Bone marrow (tissue), 2 donors: ENCODE results near the gene PIP5KL1.

Experiments
- DNase-seq, 2 donors: peaks; one replicate each; lab custom pipeline; 2025; lab: John Stamatoyannopoulos, UW

The PIP5KL1 gene, protein sequence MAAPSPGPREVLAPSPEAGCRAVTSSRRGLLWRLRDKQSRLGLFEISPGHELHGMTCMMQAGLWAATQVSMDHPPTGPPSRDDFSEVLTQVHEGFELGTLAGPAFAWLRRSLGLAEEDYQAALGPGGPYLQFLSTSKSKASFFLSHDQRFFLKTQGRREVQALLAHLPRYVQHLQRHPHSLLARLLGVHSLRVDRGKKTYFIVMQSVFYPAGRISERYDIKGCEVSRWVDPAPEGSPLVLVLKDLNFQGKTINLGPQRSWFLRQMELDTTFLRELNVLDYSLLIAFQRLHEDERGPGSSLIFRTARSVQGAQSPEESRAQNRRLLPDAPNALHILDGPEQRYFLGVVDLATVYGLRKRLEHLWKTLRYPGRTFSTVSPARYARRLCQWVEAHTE

GRCh38 chr9:127930231-127931091 lies at the start of gene PIP5KL1:
PIP5KL1 (minus strand) TSS chr9:127930777; CDS start chr9:127930752, 25 bp downstream.
- peak in 1 of 2 donors; percentile 33 for DNase-seq

GRCh38 chr9:127980060-127980705 lies 49.6 kb upstream of the PIP5KL1 start:
- DNase-seq = no peak

DNA sequence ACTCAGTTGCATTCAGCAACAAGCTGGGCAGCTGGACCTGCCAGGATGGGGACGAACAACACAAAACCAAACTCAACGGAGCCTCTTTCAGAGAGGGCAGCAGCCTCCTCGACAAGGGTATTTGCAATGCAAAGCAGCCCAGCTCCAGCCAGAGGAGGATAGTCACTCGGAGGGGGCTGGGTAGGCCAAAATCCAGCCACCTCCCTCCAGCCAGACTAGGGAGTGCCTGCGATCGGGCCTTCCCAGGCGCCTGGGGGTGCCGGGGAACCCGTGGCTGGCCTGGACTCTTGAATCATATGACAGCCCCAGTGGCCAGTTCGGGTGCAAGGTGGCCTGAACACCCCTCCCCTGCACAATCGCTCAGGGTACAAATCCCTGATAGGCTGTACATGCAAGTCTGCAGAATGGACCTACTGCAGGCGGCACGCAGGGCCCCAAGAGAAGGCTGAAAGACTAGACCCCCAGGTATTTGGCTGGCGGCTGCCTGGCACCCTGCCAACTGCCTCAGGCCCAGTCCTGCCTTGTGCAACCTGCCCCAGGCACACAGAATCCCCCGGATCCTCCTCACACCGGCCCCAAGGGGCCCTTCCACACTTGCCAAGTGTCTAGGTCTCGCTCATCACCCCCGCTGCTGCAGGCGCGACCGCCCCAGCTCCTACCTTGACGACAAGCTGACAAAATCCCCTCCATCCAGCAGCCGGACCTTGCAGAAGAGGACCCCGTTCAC lies 48.9 kb upstream of the PIP5KL1 start:
- no peak for DNase-seq

- DNase-seq = no peak
Measured at GRCh38 chr9:127979015-127979332, 48.4 kb upstream of the PIP5KL1 start.

- no peak for DNase-seq
Measured at GRCh38 chr9:127977884-127978647, 47.5 kb upstream of the PIP5KL1 start.

GRCh38 chr9:127977009-127977883 lies 46.7 kb upstream of the PIP5KL1 start:
- no peak for DNase-seq

DNA sequence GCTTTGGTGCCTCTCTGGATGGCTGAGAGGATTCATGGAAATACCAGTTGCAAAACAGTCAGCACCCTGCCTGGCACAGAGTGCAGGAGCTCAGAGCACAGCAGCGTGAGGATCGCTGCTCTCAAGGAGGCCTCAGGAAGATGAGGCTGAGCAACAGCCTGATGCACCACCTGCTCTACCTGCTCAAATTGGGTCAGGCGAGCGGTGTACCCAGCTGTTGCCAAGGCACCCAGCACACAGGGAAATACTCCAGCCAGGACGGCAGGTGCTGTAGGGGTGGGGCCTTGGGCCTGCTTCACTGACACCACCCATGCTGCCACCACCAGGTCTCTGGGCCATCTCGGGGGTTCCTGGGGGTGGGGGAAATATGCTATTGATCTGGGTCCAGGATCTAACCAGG lies 45.9 kb upstream of the PIP5KL1 start:
- no peak for DNase-seq

- DNase-seq = no peak
Measured at GRCh38 chr9:127975376-127976315, 45.1 kb upstream of the PIP5KL1 start.

- DNase-seq = no peak
Measured at GRCh38 chr9:127974769-127975261, 44.2 kb upstream of the PIP5KL1 start.

- no peak for DNase-seq
Measured at GRCh38 chr9:127974001-127974768, 43.6 kb upstream of the PIP5KL1 start.

GRCh38 chr9:127973169-127974000 lies 42.8 kb upstream of the PIP5KL1 start:
- no peak for DNase-seq

GRCh38 chr9:127972236-127972871 lies 41.8 kb upstream of the PIP5KL1 start:
- no peak for DNase-seq

GRCh38 chr9:127971357-127972235 lies 41.0 kb upstream of the PIP5KL1 start:
- no peak for DNase-seq

DNA sequence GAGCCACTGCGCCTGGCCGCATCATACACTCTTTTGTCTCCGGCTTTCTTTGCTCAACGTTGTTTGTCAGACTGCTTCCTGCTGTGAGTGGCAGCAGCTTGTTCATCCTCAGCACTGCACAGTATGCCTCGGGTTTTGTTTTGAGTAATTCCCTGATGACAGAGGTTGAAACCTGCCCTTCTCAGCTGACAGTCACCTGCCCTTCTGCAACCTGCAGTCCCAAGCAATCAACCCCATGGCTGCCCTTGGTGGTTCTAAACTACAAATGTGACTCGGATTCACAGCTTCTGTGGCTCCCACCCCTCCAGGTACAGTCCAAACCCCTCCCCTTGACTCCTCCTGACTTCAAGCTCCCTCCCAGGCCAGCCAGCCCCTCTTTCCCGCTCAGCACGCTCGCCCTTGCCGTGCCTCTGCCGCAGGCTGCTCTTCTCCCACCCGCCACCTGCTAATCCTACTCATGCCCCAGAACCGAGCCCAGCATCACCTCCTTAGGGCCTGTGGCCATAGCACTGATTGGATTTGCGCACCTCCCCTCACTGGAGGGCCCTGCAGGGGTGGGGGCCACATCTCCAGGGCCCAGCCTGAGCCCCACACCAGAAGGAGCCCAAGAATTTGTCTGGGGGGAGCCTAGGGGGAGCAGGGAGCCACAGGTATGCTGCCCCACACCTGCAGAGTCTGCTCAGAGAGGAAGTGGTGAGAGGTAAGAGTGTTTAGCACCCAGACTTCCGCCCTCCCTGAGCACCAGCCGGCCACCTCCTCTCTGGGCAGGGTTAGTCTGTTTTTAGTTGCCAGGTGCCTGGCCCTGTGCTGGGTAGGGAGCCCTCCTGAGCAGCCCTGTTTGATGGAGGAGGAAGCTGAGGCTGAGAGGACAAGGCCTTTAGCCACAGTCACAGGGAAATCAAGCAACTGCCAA lies 40.1 kb upstream of the PIP5KL1 start:
- no peak for DNase-seq
